ENCODE measurements around the gene B3GNT7. TPM values are rescaled to one million over a fixed set of nuclear protein-coding genes. Genes with fewer than 3 reads are reported as not detected.
A peak's percentile ranks its signal among the peaks of the same experiment; 100 is the strongest.
"Not testable (repeated sequence)": the region's sequence is repeated elsewhere in the genome, so short reads cannot be mapped to it uniquely, and the experiment has no call there.

Gene B3GNT7
- total and polyA plus RNA-seq, 10 donors: 0.96 to 17.5 (median 11.4) TPM

- intact Hi-C loops (cut with DNase I; ENCODE audit: low total_unique reads): not testable (repeated sequence)
- 11 to 26% (median 12%) methylated on average over 14 to 16 of the region's 16 CpGs for WGBS, 5 donors
These were observed 10.3 kb downstream of the B3GNT7 start for GRCh38 chr2:231405601-231406367.

GRCh38 chr2:231407686-231408085, 12.2 kb downstream of the B3GNT7 start:
- Histone ChIP-seq H3K4me1 (peaks cover 4 to 35% (median 27%) of the 10 kb centered on the region in 6 donors), H3K27me3 (replicated peaks in 1 of 7) (peaks cover 0 to 12% (median 5%) of the 10 kb centered on the region in 7 donors), H3K9me3 (peaks cover 0 to 12% (median 8%) of the 10 kb centered on the region in 8 donors), H3K27ac (peak overlapping the region; percentile 42 to 83 (median 69))
- intact Hi-C loops (cut with DNase I; ENCODE audit: low total_unique reads); H3K4me3 ChIP-seq; DNase-seq; H3K36me3 ChIP-seq: not testable (repeated sequence)
- 61 to 82% (median 71%) methylated on average over 5 of the region's 5 CpGs for WGBS, 5 donors

More at GRCh38 chr2:231405601-231406367, 10.3 kb downstream of the B3GNT7 start:
- not testable (repeated sequence) for H3K27me3 ChIP-seq (replicated peaks in 1 of 7); H3K36me3 ChIP-seq; H3K4me3 ChIP-seq; DNase-seq
- H3K27ac ChIP-seq: peak overlapping the region in 2 of 8 donors; percentile 69 to 83
- peaks cover 0 to 11% (median 8%) of the 10 kb centered on the region in 8 donors for H3K9me3 ChIP-seq
- H3K4me1 ChIP-seq: peaks cover 0 to 27% (median 15%) of the 10 kb centered on the region in 6 donors
- TF ChIP-seq CTCF (IDR thresholded peaks at IDR 0.05 in 8 of 11, conservative IDR thresholded peaks at IDR 0.05 in 3 of 11): peak in 10 of 11 experiments; percentile 39 to 70 (median 58)

GRCh38 chr2:231408304-231408703, 12.8 kb downstream of the B3GNT7 start:
- H3K27ac ChIP-seq: peak overlapping the region in 6 of 8 donors; percentile 65 to 83 (median 69)
- H3K4me3 ChIP-seq; DNase-seq; intact Hi-C loops (cut with DNase I; ENCODE audit: low total_unique reads); H3K36me3 ChIP-seq: not testable (repeated sequence)
- H3K4me1 ChIP-seq: peaks cover 6 to 36% (median 30%) of the 10 kb centered on the region in 6 donors
- H3K9me3 ChIP-seq: peaks cover 0 to 12% (median 8%) of the 10 kb centered on the region in 8 donors
- WGBS, 5 donors: 78 to 86% (median 83%) methylated on average over 9 of the region's 9 CpGs
- peaks cover 0 to 17% (median 5%) of the 10 kb centered on the region in 7 donors for H3K27me3 ChIP-seq (replicated peaks in 1 of 7)

GRCh38 chr2:231409776-231410175, 14.3 kb downstream of the B3GNT7 start:
- Histone ChIP-seq H3K9me3 (peaks cover 0 to 12% (median 8%) of the 10 kb centered on the region in 8 donors), H3K27ac (no peak overlapping the region), H3K36me3 (no peaks in the 10 kb centered on the region), H3K4me1 (peaks cover 6 to 36% (median 30%) of the 10 kb centered on the region in 6 donors), H3K4me3 (no peak overlapping the region), H3K27me3 (replicated peaks in 1 of 7) (peaks cover 0 to 24% (median 5%) of the 10 kb centered on the region in 7 donors)
- DNase-seq: no peak
- TF ChIP-seq CTCF (IDR thresholded peaks at IDR 0.05 in 8 of 11, conservative IDR thresholded peaks at IDR 0.05 in 3 of 11) (no peak), POLR2AphosphoS5 (IDR thresholded peaks at IDR 0.05) (no peak), POLR2A (IDR thresholded peaks at IDR 0.05) (no peak)
- 94 to 97% (median 95%) methylated on average over 5 of the region's 5 CpGs for WGBS, 5 donors
- intact Hi-C loops (cut with DNase I; ENCODE audit: low total_unique reads): loop anchor here (5.0 kb wide), 3 partner anchors 112 to 302 kb away; no protein-coding TSS in a partner anchor

Measured in spleen (tissue), 11 donors.